ENCODE results near the gene WDCP.
A peak's percentile ranks its signal among the peaks of the same experiment; 100 is the strongest.
"Not testable (repeated sequence)": the region's sequence is repeated elsewhere in the genome, so short reads cannot be mapped to it uniquely, and the experiment has no call there.

Gene WDCP

GRCh38 chr2:24046930-24047702 lies at the start of gene WDCP:
WDCP (minus strand) TSS chr2:24047391; CDS start chr2:24039494, 7,897 bp downstream.
- ATAC-seq, result peak; percentile 96
- TF ChIP-seq ZNF8 (CRISPR knock-in tag; IDR thresholded peaks at IDR 0.05) (no peak), BACH2 (CRISPR knock-in tag; IDR thresholded peaks at IDR 0.05; ENCODE audit: borderline replicate concordance) (no peak)

GRCh38 chr2:24095171-24095677 lies 48.0 kb upstream of the WDCP start:
- not testable (repeated sequence) for ATAC-seq

GRCh38 chr2:24093270-24093669 lies 46.1 kb upstream of the WDCP start:
- not testable (repeated sequence) for ATAC-seq

GRCh38 chr2:24088821-24089359 lies 41.7 kb upstream of the WDCP start:
- ATAC-seq, result no peak
- TF ChIP-seq ISL1 (CRISPR knock-in tag; IDR thresholded peaks at IDR 0.05) (no peak), ZNF565 (CRISPR knock-in tag; conservative IDR thresholded peaks at IDR 0.05; ENCODE audit: low read depth) (no peak), ZFP3 (CRISPR knock-in tag; IDR thresholded peaks at IDR 0.05) (no peak), CREB5 (CRISPR knock-in tag; IDR thresholded peaks at IDR 0.05; ENCODE audit: low read depth) (no peak), CSDC2 (CRISPR knock-in tag; IDR thresholded peaks at IDR 0.05) (no peak), CSRNP3 (CRISPR knock-in tag; IDR thresholded peaks at IDR 0.05) (no peak), ESRRG (CRISPR knock-in tag; IDR thresholded peaks at IDR 0.05) (no peak)

- no peak for TF ChIP-seq POU6F1 (CRISPR knock-in tag; IDR thresholded peaks at IDR 0.05; ENCODE audit: borderline replicate concordance, low read depth)
- no peak for TF ChIP-seq PATZ1 (CRISPR knock-in tag; IDR thresholded peaks at IDR 0.05; ENCODE audit: borderline replicate concordance)
- no peak for TF ChIP-seq TSHZ2 (CRISPR knock-in tag; IDR thresholded peaks at IDR 0.05)
- no peak for TF ChIP-seq BACH2 (CRISPR knock-in tag; IDR thresholded peaks at IDR 0.05; ENCODE audit: borderline replicate concordance)
- TF ChIP-seq PPARA (CRISPR knock-in tag; IDR thresholded peaks at IDR 0.05; ENCODE audit: borderline replicate concordance), result no peak
- no peak for TF ChIP-seq ZFP30 (CRISPR knock-in tag; IDR thresholded peaks at IDR 0.05)
- TF ChIP-seq ZNF8 (CRISPR knock-in tag; IDR thresholded peaks at IDR 0.05), result no peak
- TF ChIP-seq CREB5 (CRISPR knock-in tag; IDR thresholded peaks at IDR 0.05; ENCODE audit: low read depth), result no peak
- no peak for ATAC-seq
These were observed 39.8 kb upstream of the WDCP start for GRCh38 chr2:24087032-24087431.
